HepG2 (cell line): ENCODE data around the gene KIF3C. TPM values are rescaled to one million over a fixed set of nuclear protein-coding genes. Genes with fewer than 3 reads are reported as not detected.

Experiments used
- CBFB ChIP-seq: sonication (generic); formaldehyde crosslinking; IDR thresholded peaks from 2 replicates; pipeline ENCODE4 v1.4.0; 2020; ENCODE audit warnings: missing genetic modification reagents
- CBX1 ChIP-seq: IDR thresholded peaks from one replicate; pipeline ENCODE4 v1.6.1; 2016; ENCODE audit warnings: antibody characterized with exemption, low read depth
- CCAR2 ChIP-seq: fragments of 200-400 bp; formaldehyde crosslinking; optimal IDR thresholded peaks from 2 replicates; pipeline ENCODE3; 2018; ENCODE audit warnings: low read depth, mild to moderate bottlenecking, low read length, moderate library complexity
- CEBPG ChIP-seq: IDR thresholded peaks from 2 replicates; pipeline ENCODE4 v1.6.1; 2016
- DPF2 ChIP-seq: sonication (generic); formaldehyde crosslinking; IDR thresholded peaks from 2 replicates; pipeline ENCODE4 v1.4.0; 2020; ENCODE audit warnings: mild to moderate bottlenecking, low read depth, missing genetic modification reagents, borderline replicate concordance
- GABPB1 ChIP-seq: IDR thresholded peaks from 2 replicates; pipeline ENCODE4 v1.6.1; 2016; ENCODE audit warnings: mild to moderate bottlenecking, missing genetic modification reagents, moderate library complexity, missing compliant biosample characterization
- GATA4 ChIP-seq: sonication (generic); IDR thresholded peaks from 2 replicates; pipeline ENCODE4 v1.6.1; 2016; ENCODE audit warnings: antibody characterized with exemption, low read depth, borderline replicate concordance
- HDAC1 ChIP-seq: sonication (generic); formaldehyde crosslinking; IDR thresholded peaks from 2 replicates; pipeline ENCODE4 v1.5.1; 2020; ENCODE audit warnings: mild to moderate bottlenecking, missing genetic modification reagents
- KDM5B ChIP-seq: sonication (generic); formaldehyde crosslinking; IDR thresholded peaks from 2 replicates; pipeline ENCODE4 v1.4.0; 2020; ENCODE audit warnings: missing genetic modification reagents, mild to moderate bottlenecking, borderline replicate concordance
- MAFG ChIP-seq: sonication (generic); formaldehyde crosslinking; IDR thresholded peaks from 2 replicates; pipeline ENCODE4 v1.5.1; 2020; ENCODE audit warnings: mild to moderate bottlenecking, missing genetic modification reagents
- NFE2 ChIP-seq: sonication (generic); formaldehyde crosslinking; IDR thresholded peaks from 2 replicates; pipeline ENCODE4 v1.4.0; 2020; ENCODE audit warnings: missing genetic modification reagents
- PCBP1 ChIP-seq: fragments of 200-400 bp; formaldehyde crosslinking; IDR thresholded peaks from 2 replicates; pipeline ENCODE4 v1.6.1; 2017; ENCODE audit warnings: mild to moderate bottlenecking, low read depth, low read length, borderline replicate concordance
- PLRG1 ChIP-seq: fragments of 450-650 bp; conservative IDR thresholded peaks from 2 replicates; pipeline ENCODE4 v1.6.1; 2016
- POLR2G ChIP-seq: fragments of 200-400 bp; formaldehyde crosslinking; IDR thresholded peaks from 2 replicates; pipeline ENCODE4 v1.6.1; 2018; ENCODE audit warnings: mild to moderate bottlenecking, low read depth, low read length, moderate library complexity
- RAD51 ChIP-seq: fragments of 450-650 bp; IDR thresholded peaks from 2 replicates; pipeline ENCODE4 v1.6.1; 2016; ENCODE audit warnings: borderline replicate concordance
- SMAD3 ChIP-seq: sonication (generic); formaldehyde crosslinking; IDR thresholded peaks from 2 replicates; pipeline ENCODE4 v1.4.0; 2020; ENCODE audit warnings: missing genetic modification reagents
- SOX5 ChIP-seq: IDR thresholded peaks from 2 replicates; pipeline ENCODE4 v1.6.1; 2016; ENCODE audit warnings: borderline replicate concordance
- ZBTB7B ChIP-seq: sonication (generic); formaldehyde crosslinking; IDR thresholded peaks from 2 replicates; pipeline ENCODE4 v1.4.0; 2020; ENCODE audit warnings: missing genetic modification reagents
- ZNF121 ChIP-seq: sonication (generic); formaldehyde crosslinking; IDR thresholded peaks from 2 replicates; pipeline ENCODE4 v1.5.0; 2020; ENCODE audit warnings: mild to moderate bottlenecking, missing genetic modification reagents
- ZNF225 ChIP-seq: sonication (generic); formaldehyde crosslinking; IDR thresholded peaks from 2 replicates; pipeline ENCODE4 v1.4.0; 2020; ENCODE audit warnings: mild to moderate bottlenecking, missing genetic modification reagents
- ZNF329 ChIP-seq: sonication (generic); formaldehyde crosslinking; IDR thresholded peaks from 2 replicates; pipeline ENCODE4 v1.9.0; 2021; ENCODE audit warnings: low read depth, mild to moderate bottlenecking, missing genetic modification reagents
- ZNF572 ChIP-seq: sonication (generic); formaldehyde crosslinking; IDR thresholded peaks from 2 replicates; pipeline ENCODE4 v1.5.1; 2020; ENCODE audit warnings: mild to moderate bottlenecking, missing genetic modification reagents
- ZNF615 ChIP-seq: sonication (generic); formaldehyde crosslinking; IDR thresholded peaks from 2 replicates; pipeline ENCODE4 v1.5.0; 2020; ENCODE audit warnings: mild to moderate bottlenecking, missing genetic modification reagents, borderline replicate concordance
- ZNF629 ChIP-seq: sonication (generic); formaldehyde crosslinking; conservative IDR thresholded peaks from 2 replicates; pipeline ENCODE4 v1.5.0; 2020; ENCODE audit warnings: missing genetic modification reagents
- ZNF660 ChIP-seq: sonication (generic); formaldehyde crosslinking; IDR thresholded peaks from 2 replicates; pipeline ENCODE4 v1.5.1; 2020; ENCODE audit warnings: mild to moderate bottlenecking, low read depth, missing genetic modification reagents, borderline replicate concordance
- ZNF709 ChIP-seq: sonication (generic); formaldehyde crosslinking; IDR thresholded peaks from 2 replicates; pipeline ENCODE4 v1.5.0; 2020; ENCODE audit warnings: mild to moderate bottlenecking, missing genetic modification reagents
- polyA plus RNA-seq, 8 experiments: library from polyadenylated mRNA; depleted of rRNA in 3 of 8; stranded (reverse) in 7 of 8; unstranded in 1 of 8; fragments of >200 nt; fragmentation: Illumina TruSeq in 4 of 8; extraction: Trizol in 4 of 8; gene quantifications; 2 replicates each; pipeline versions ENCODE4 v1.2.1 to v1.2.3, GENCODE V29; 2011 to 2016; ENCODE audit warnings: low read depth in 4 of 8, missing spikeins in 1 of 8, mixed read lengths in 1 of 8; ENCODE audit not compliant: insufficient read depth in 1 of 8
- total RNA-seq, 5 experiments: library from RNA; depleted of rRNA; stranded (reverse); fragments of >200 nt; fragmentation: Illumina TruSeq; extraction: Trizol; gene quantifications; 2 replicates each; pipeline ENCODE4 v1.2.3, GENCODE V29; 2016; ENCODE audit warnings: low read depth in 1 of 5
- TF ChIP-seq, protein P1 (sequence below): sonication (generic); formaldehyde crosslinking; IDR thresholded peaks from 2 replicates; pipeline ENCODE4 v1.8.1; 2023; ENCODE audit warnings: mild to moderate bottlenecking, moderate library complexity, missing genetic modification reagents
- TF ChIP-seq, protein P2 (sequence below): sonication (generic); formaldehyde crosslinking; IDR thresholded peaks from 2 replicates; pipeline ENCODE4 v1.5.0; 2020; ENCODE audit warnings: missing genetic modification reagents
- TF ChIP-seq, protein P3 (sequence below): sonication (generic); formaldehyde crosslinking; conservative IDR thresholded peaks from 2 replicates; pipeline ENCODE4 v1.4.0; 2020; ENCODE audit warnings: missing genetic modification reagents
- TF ChIP-seq, protein P4 (sequence below): sonication (generic); formaldehyde crosslinking; IDR thresholded peaks from 2 replicates; pipeline ENCODE4 v1.4.0; 2020; ENCODE audit warnings: missing genetic modification reagents

Gene KIF3C
- total and polyA plus RNA-seq, 2 of the 13 experiments (the other 11 are each of a cell fraction or from before 2014, with no cell fraction given): 3.6 to 4.9 TPM

DNA sequence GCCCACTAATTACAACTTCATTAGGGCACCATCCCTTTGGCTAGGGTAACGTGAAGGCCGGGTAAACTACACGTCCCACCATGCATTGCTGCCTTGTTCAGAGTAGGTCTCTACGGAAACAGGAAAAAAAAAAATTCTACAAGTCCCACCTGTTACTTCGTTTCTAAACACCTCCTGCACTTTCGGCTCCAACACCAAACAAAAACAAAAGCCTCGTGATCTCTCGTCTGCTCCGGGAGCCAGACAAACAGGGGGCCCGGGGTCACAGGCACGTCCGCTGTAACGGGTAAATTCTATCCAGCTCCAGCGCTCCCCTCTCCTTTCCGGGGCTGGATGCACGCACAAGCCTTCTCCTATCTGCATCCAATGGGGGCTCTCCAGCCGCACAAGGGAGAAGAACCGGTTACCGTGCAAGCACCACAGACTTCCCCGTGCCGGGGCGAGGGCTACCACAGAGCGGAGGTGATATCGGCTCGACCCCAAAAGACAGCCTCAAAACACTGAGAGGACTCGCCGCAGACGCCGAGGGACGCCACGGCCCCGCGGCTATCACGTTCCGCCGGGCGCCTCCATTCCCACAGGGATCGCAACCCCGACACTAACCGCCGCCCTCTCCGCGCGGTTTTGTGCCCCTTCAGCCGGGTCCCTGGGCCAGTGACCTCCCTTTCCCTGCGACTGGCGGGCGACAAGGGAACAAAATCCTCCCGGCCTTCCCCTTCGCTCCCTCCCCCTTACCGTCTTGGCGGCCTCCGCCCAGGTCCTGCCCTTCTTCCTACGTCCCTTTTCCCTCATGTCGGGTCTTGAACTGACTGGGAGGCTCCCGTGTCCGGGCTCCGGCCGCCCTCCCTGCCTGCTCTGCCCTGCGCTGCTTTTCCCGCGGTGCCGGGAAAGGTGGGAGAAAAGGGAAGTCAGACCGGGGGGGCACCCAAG is 104.6 kb downstream of the KIF3C start (continued):
- TF ChIP-seq, protein P1, sequence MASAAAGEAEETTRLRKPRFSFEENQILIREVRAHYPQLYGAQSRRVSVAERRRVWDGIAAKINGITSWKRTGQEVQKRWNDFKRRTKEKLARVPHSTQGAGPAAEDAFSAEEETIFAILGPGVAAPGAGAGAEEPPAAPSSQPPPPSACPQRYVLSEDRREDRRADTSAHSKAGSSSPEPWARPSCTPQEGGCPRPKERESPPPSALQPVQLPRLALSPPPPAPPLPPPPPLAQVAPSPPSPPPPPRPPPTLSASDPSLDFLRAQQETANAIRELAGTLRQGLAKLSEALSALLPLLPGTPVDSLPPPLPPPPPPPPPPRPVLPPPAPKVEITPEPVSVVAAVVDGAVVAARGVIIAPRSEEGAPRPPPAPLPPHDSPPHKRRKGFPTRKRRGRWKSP: no peak; the same call in 1 of the 2 replicates
- TF ChIP-seq ZNF629 (CRISPR knock-in tag): no peak
- TF ChIP-seq, protein P2, sequence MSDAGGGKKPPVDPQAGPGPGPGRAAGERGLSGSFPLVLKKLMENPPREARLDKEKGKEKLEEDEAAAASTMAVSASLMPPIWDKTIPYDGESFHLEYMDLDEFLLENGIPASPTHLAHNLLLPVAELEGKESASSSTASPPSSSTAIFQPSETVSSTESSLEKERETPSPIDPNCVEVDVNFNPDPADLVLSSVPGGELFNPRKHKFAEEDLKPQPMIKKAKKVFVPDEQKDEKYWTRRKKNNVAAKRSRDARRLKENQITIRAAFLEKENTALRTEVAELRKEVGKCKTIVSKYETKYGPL (CRISPR knock-in tag): no peak
- TF ChIP-seq ZBTB7B (CRISPR knock-in tag): peak; percentile 37; the same call in 1 of the 2 replicates
- TF ChIP-seq KDM5B (CRISPR knock-in tag): peak; percentile 79
- TF ChIP-seq GABPB1 (CRISPR knock-in tag): peak; percentile 65
- no peak for TF ChIP-seq ZNF615 (CRISPR knock-in tag)
- no peak; the same call in 1 of the 2 replicates for TF ChIP-seq ZNF572 (CRISPR knock-in tag)
- no peak for TF ChIP-seq ZNF121 (CRISPR knock-in tag)
- no peak; the same call in 1 of the 2 replicates for TF ChIP-seq ZNF329 (CRISPR knock-in tag)
- TF ChIP-seq PCBP1: peak; percentile 69; the same call in 1 of the 2 replicates
- TF ChIP-seq POLR2G: peak; percentile 53
- no peak for TF ChIP-seq CCAR2
- no peak for TF ChIP-seq ZNF709
- TF ChIP-seq CBX1: no peak
- no peak for TF ChIP-seq DPF2
- TF ChIP-seq PLRG1: no peak
- TF ChIP-seq, protein P3, sequence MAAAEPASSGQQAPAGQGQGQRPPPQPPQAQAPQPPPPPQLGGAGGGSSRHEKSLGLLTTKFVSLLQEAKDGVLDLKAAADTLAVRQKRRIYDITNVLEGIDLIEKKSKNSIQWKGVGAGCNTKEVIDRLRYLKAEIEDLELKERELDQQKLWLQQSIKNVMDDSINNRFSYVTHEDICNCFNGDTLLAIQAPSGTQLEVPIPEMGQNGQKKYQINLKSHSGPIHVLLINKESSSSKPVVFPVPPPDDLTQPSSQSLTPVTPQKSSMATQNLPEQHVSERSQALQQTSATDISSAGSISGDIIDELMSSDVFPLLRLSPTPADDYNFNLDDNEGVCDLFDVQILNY (CRISPR knock-in tag): no peak
- TF ChIP-seq ZNF660 (CRISPR knock-in tag): no peak
- TF ChIP-seq SOX5 (CRISPR knock-in tag): peak; percentile 25; the same call in 1 of the 2 replicates
- TF ChIP-seq, protein P4, sequence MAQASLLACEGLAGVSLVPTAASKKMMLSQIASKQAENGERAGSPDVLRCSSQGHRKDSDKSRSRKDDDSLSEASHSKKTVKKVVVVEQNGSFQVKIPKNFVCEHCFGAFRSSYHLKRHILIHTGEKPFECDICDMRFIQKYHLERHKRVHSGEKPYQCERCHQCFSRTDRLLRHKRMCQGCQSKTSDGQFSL (CRISPR knock-in tag): no peak
- no peak for TF ChIP-seq RAD51
- TF ChIP-seq CEBPG: no peak
- no peak for TF ChIP-seq GATA4
- TF ChIP-seq SMAD3 (CRISPR knock-in tag): no peak
- peak; percentile 53 for TF ChIP-seq HDAC1
- TF ChIP-seq CBFB (CRISPR knock-in tag): no peak
- no peak for TF ChIP-seq NFE2
- TF ChIP-seq MAFG (CRISPR knock-in tag): no peak
- peak; percentile 43; the same call in 1 of the 2 replicates for TF ChIP-seq ZNF225
